H9 (cell line): ENCODE data around the gene ANHX. TPM values are rescaled to one million over a fixed set of nuclear protein-coding genes. Genes with fewer than 3 reads are reported as not detected.
A peak's percentile ranks its signal among the peaks of the same experiment; 100 is the strongest.

ENCODE experiments used
- DNase-seq: peaks from one replicate; pipeline ENCODE4 v3.0.0-alpha.2; 2017
- H2AFZ ChIP-seq: one replicate; pipeline ENCODE4 v1.6.1; 2013; ENCODE audit warnings: mild to moderate bottlenecking, low read length, control low read depth, moderate library complexity
- H2AK5ac ChIP-seq: 2 replicates; pipeline ENCODE4 v1.6.1; 2013; ENCODE audit warnings: low read length, control low read depth, mixed read lengths; ENCODE audit not compliant: insufficient read length
- H2BK120ac ChIP-seq: one replicate; pipeline ENCODE4 v1.6.1; 2013; ENCODE audit warnings: low read depth, mild to moderate bottlenecking, low read length, control low read depth, inconsistent platforms; ENCODE audit not compliant: poor library complexity, severe bottlenecking
- H2BK12ac ChIP-seq: 2 replicates; pipeline ENCODE4 v1.6.1; 2013; ENCODE audit warnings: low read length, control low read depth, mixed read lengths, low read depth; ENCODE audit not compliant: insufficient read length
- H2BK15ac ChIP-seq: 2 replicates; pipeline ENCODE4 v1.6.1; 2013; ENCODE audit warnings: low read depth, low read length, control low read depth
- H2BK20ac ChIP-seq: one replicate; pipeline ENCODE4 v1.6.1; 2013; ENCODE audit warnings: low read depth, mild to moderate bottlenecking, low read length, control low read depth, inconsistent platforms; ENCODE audit not compliant: poor library complexity, severe bottlenecking
- H2BK5ac ChIP-seq: 2 replicates; pipeline ENCODE4 v1.6.1; 2013; ENCODE audit warnings: low read length, control low read depth, mixed read lengths; ENCODE audit not compliant: insufficient read length
- H3K14ac ChIP-seq: 2 replicates; pipeline ENCODE4 v1.6.1; 2013; ENCODE audit warnings: low read length, control low read depth; ENCODE audit not compliant: insufficient read depth
- H3K18ac ChIP-seq: 2 replicates; pipeline ENCODE4 v1.6.1; 2013; ENCODE audit warnings: low read depth, mild to moderate bottlenecking, mixed read lengths, low read length, control low read depth; ENCODE audit not compliant: insufficient read length
- H3K23ac ChIP-seq: 2 replicates; pipeline ENCODE4 v1.6.1; 2013; ENCODE audit warnings: low read length, control low read depth, mixed read lengths, low read depth; ENCODE audit not compliant: insufficient read length
- H3K23me2 ChIP-seq: 2 replicates; pipeline ENCODE4 v1.6.1; 2013; ENCODE audit warnings: low read depth, mild to moderate bottlenecking, mixed read lengths, low read length, control low read depth; ENCODE audit not compliant: insufficient read length, poor library complexity, severe bottlenecking
- H3K27ac ChIP-seq: 2 replicates; pipeline ENCODE4 v1.5.1; 2013; ENCODE audit warnings: low read length, control low read depth, mixed read lengths, low read depth; ENCODE audit not compliant: insufficient read length
- H3K27me3 ChIP-seq: 2 replicates; pipeline ENCODE4 v1.6.1; 2013; ENCODE audit warnings: low read length, control low read depth, inconsistent platforms; ENCODE audit not compliant: insufficient read depth
- H3K4ac ChIP-seq: 2 replicates; pipeline ENCODE4 v1.6.1; 2013; ENCODE audit warnings: low read depth, mild to moderate bottlenecking, control low read depth, inconsistent platforms, low read length, moderate library complexity
- H3K4me1 ChIP-seq: 2 replicates; pipeline ENCODE4 v1.6.1; 2013; ENCODE audit warnings: low read length, control low read depth, inconsistent platforms; ENCODE audit not compliant: insufficient read depth
- H3K4me2 ChIP-seq: 2 replicates; pipeline ENCODE4 v1.6.1; 2013; ENCODE audit warnings: low read length, control low read depth, mixed read lengths; ENCODE audit not compliant: insufficient read length, insufficient read depth
- H3K56ac ChIP-seq: 2 replicates; pipeline ENCODE4 v1.6.1; 2013; ENCODE audit warnings: low read depth, mild to moderate bottlenecking, mixed read lengths, low read length, control low read depth; ENCODE audit not compliant: insufficient read length
- H3K79me1 ChIP-seq: 2 replicates; pipeline ENCODE4 v1.6.1; 2013; ENCODE audit warnings: low read depth, mild to moderate bottlenecking, moderate library complexity, low read length, control low read depth, inconsistent platforms; ENCODE audit not compliant: insufficient read depth, poor library complexity, severe bottlenecking
- H3K79me2 ChIP-seq: 2 replicates; pipeline ENCODE4 v1.6.1; 2013; ENCODE audit warnings: low read length, control low read depth, inconsistent platforms; ENCODE audit not compliant: insufficient read depth
- H3K9ac ChIP-seq: 2 replicates; pipeline ENCODE4 v1.6.1; 2013; ENCODE audit warnings: low read length, control low read depth, mixed read lengths; ENCODE audit not compliant: insufficient read length; ENCODE audit errors: extremely low read depth
- H3K9me3 ChIP-seq: one replicate; pipeline ENCODE4 v1.6.1; 2013; ENCODE audit warnings: low read depth, low read length, inconsistent platforms; ENCODE audit not compliant: control insufficient read depth
- H3T11ph ChIP-seq: one replicate; pipeline ENCODE4 v1.6.1; 2013; ENCODE audit warnings: mild to moderate bottlenecking, low read length, control low read depth, inconsistent platforms
- H4K20me1 ChIP-seq: one replicate; pipeline ENCODE4 v1.6.1; 2013; ENCODE audit not compliant: control insufficient read depth, insufficient read length, insufficient read depth
- H4K5ac ChIP-seq: 2 replicates; pipeline ENCODE4 v1.6.1; 2013; ENCODE audit warnings: low read depth, mild to moderate bottlenecking, mixed read lengths, low read length, control low read depth; ENCODE audit not compliant: insufficient read length
- H4K8ac ChIP-seq: replicated peaks from 2 replicates; pipeline ENCODE4 v1.6.1; 2013; ENCODE audit warnings: low read length, control low read depth, mixed read lengths, low read depth; ENCODE audit not compliant: insufficient read length
- H4K91ac ChIP-seq: 2 replicates; pipeline ENCODE4 v1.6.1; 2013; ENCODE audit warnings: low read depth, mild to moderate bottlenecking, moderate library complexity, mixed read lengths, low read length, control low read depth; ENCODE audit not compliant: insufficient read length
- H3K27ac Mint-ChIP-seq, 3 experiments: 2 replicates in 2 of 3; 3 replicates in 1 of 3; pipeline ENCODE4 v1.8.0; 2020 to 2021; ENCODE audit warnings: mixed read lengths in 3 of 3, mild to moderate bottlenecking in 1 of 3, moderate library complexity in 1 of 3
- H3K27me3 Mint-ChIP-seq: 2 replicates; pipeline ENCODE4 v1.8.0; 2021; ENCODE audit warnings: low read depth, mild to moderate bottlenecking, moderate library complexity, mixed read lengths
- H3K36me3 Mint-ChIP-seq, 3 experiments: 2 replicates in 2 of 3; 3 replicates in 1 of 3; pipeline ENCODE4 v1.8.0; 2020 to 2021; ENCODE audit warnings: low read depth in 3 of 3, mixed read lengths in 3 of 3; ENCODE audit not compliant: insufficient read depth in 1 of 3
- H3K4me1 Mint-ChIP-seq, 2 experiments: 2 replicates each; pipeline ENCODE4 v1.8.0; 2020; ENCODE audit warnings: mixed read lengths in 2 of 2
- H3K4me3 Mint-ChIP-seq, 2 experiments: 2 replicates in 1 of 2; 3 replicates in 1 of 2; pipeline ENCODE4 v1.8.0; 2020 to 2021; ENCODE audit warnings: mild to moderate bottlenecking in 2 of 2, mixed read lengths in 2 of 2, moderate library complexity in 1 of 2
- H3K9me3 Mint-ChIP-seq, 2 experiments: 2 replicates in 1 of 2; 3 replicates in 1 of 2; pipeline ENCODE4 v1.8.0; 2020; ENCODE audit warnings: mild to moderate bottlenecking in 2 of 2, mixed read lengths in 2 of 2, moderate library complexity in 1 of 2
- CTCF ChIP-seq: fragments of 200-600 bp; sonication (generic); conservative IDR thresholded peaks from 3 replicates; pipeline ENCODE4 v1.8.0; 2021; ENCODE audit warnings: antibody characterized with exemption, mild to moderate bottlenecking
- WGBS: extraction: QIAGEN DNeasy Blood & Tissue Kit; methylation state at CpG from one replicate; pipeline ENCODE4 v1.1.7; 2013; ENCODE audit warnings: missing lambda C conversion rate, low lambda C conversion rate, mixed read lengths; ENCODE audit not compliant: insufficient read length; ENCODE audit errors: extremely low coverage; 5-methylcytosine and 5-hydroxymethylcytosine counted together
- total RNA-seq: library from RNA; stranded (reverse); gene quantifications from 2 replicates; pipeline ENCODE4 v1.2.1, GENCODE V29; 2021

Gene ANHX
- total RNA-seq, 1 experiment from 2014 or later = not detected

- peak; percentile 25 for DNase-seq
- no peak overlapping the region for H4K8ac ChIP-seq
Observed at GRCh38 chr12:133234971-133235370, 706 bp downstream of the ANHX start.

More at GRCh38 chr12:133234971-133235370, 706 bp downstream of the ANHX start:
- Histone ChIP-seq H4K91ac (no peak overlapping the region), H4K5ac (no peak overlapping the region), H4K20me1 (no peaks in the 10 kb centered on the region), H3K23me2 (no peaks in the 10 kb centered on the region), H2AFZ (no peak overlapping the region), H3K79me2 (no peaks in the 10 kb centered on the region), H3K27me3 (no peaks in the 10 kb centered on the region), H3K4me2 (no peak overlapping the region), H2AK5ac (no peak overlapping the region), H3K4me1 (no peaks in the 10 kb centered on the region), H3K18ac (no peak overlapping the region), H2BK20ac (no peak overlapping the region), H3K4ac (no peak overlapping the region), H3T11ph (no peak overlapping the region), H3K9me3 (peaks cover 85% of the 10 kb centered on the region), H2BK120ac (no peak overlapping the region), H2BK12ac (no peak overlapping the region), H3K27ac (no peak overlapping the region), H2BK5ac (no peak overlapping the region), H3K23ac (no peak overlapping the region), H2BK15ac (no peak overlapping the region), H3K79me1 (no peaks in the 10 kb centered on the region), H3K56ac (no peak overlapping the region), H3K9ac (no peak overlapping the region), H3K14ac (no peak overlapping the region)
- Mint-ChIP-seq H3K27ac (no peak overlapping the region), H3K9me3 (peaks cover 78% of the 10 kb centered on the region in 2 experiments), H3K4me1 (no peaks in the 10 kb centered on the region), H3K4me3 (no peak overlapping the region), H3K36me3 (peaks cover 14 to 34% (median 20%) of the 10 kb centered on the region in 3 experiments), H3K27me3 (peaks cover 1% of the 10 kb centered on the region)
- WGBS = no CpG with 5 or more reads among the region's 20 CpGs
- TF ChIP-seq CTCF = no peak
